Thymus (tissue), 11 donors: ENCODE data around the gene HACD1. TPM values are rescaled to one million over a fixed set of nuclear protein-coding genes. Genes with fewer than 3 reads are reported as not detected.
"Not testable (repeated sequence)": the region's sequence is repeated elsewhere in the genome, so short reads cannot be mapped to it uniquely, and the experiment has no call there.

Source experiments
- DNase-seq, 9 donors: peaks; one replicate each; pipeline ENCODE4 v3.0.0-alpha.2; 2013; ENCODE audit warnings: low spot score in 9 of 9, low read depth in 6 of 9, missing footprints in 1 of 9
- H3K27ac ChIP-seq, 2 donors: one replicate each; pipeline ENCODE4 v1.5.1; 2013; ENCODE audit warnings: control low read depth in 1 of 2, low read depth in 1 of 2, low read length in 1 of 2, mild to moderate bottlenecking in 1 of 2, moderate library complexity in 1 of 2
- H3K27me3 ChIP-seq, 2 donors: one replicate each; pipeline ENCODE4 v1.5.1; 2013; ENCODE audit warnings: low read length in 1 of 2; ENCODE audit not compliant: control insufficient read depth in 2 of 2, insufficient read depth in 1 of 2
- H3K36me3 ChIP-seq, 2 donors: one replicate each; pipeline ENCODE4 v1.5.1; 2013; ENCODE audit warnings: low read length in 1 of 2, mild to moderate bottlenecking in 1 of 2, moderate library complexity in 1 of 2; ENCODE audit not compliant: control insufficient read depth in 2 of 2, insufficient read depth in 2 of 2
- H3K4me1 ChIP-seq, 2 donors: one replicate each; pipeline ENCODE4 v1.5.1; 2013; ENCODE audit warnings: low read length in 2 of 2; ENCODE audit not compliant: control insufficient read depth in 2 of 2, insufficient read depth in 2 of 2
- H3K4me3 ChIP-seq, 2 donors: one replicate each; pipeline ENCODE4 v1.5.1; 2013; ENCODE audit warnings: low read length in 2 of 2, control low read depth in 1 of 2, mild to moderate bottlenecking in 1 of 2
- H3K9me3 ChIP-seq, 2 donors: one replicate each; pipeline ENCODE4 v1.5.1; 2013; ENCODE audit warnings: low read length in 1 of 2, mild to moderate bottlenecking in 1 of 2; ENCODE audit not compliant: control insufficient read depth in 2 of 2, insufficient read depth in 1 of 2
- WGBS: extraction: QIAGEN DNeasy Blood & Tissue Kit; methylation state at CpG from one replicate; pipeline ENCODE4 v1.1.7; 2013; 5-methylcytosine and 5-hydroxymethylcytosine counted together
- polyA plus RNA-seq: library from polyadenylated mRNA; stranded (reverse); fragments of 200-250 nt; gene quantifications from one replicate; pipeline ENCODE4 v1.2.3, GENCODE V29; 2013
- total RNA-seq: library from RNA; stranded (reverse); fragments of 120-200 nt; gene quantifications from one replicate; pipeline ENCODE4 v1.2.4, GENCODE V29; 2013
- donor health status: healthy.

The HACD1 gene
- total and polyA plus RNA-seq, 2 donors: 7.3 to 11.6 TPM

GRCh38 chr10:17597386-17597785, 19.8 kb downstream of the HACD1 start:
- WGBS: over 99% methylated on average over 3 of the region's 3 CpGs
- H3K27me3 ChIP-seq: no peaks in the 10 kb centered on the region
- H3K9me3 ChIP-seq: no peaks in the 10 kb centered on the region
- no peak overlapping the region for H3K27ac ChIP-seq
- no peaks in the 10 kb centered on the region for H3K4me1 ChIP-seq
- no peak for DNase-seq
- no peaks in the 10 kb centered on the region for H3K36me3 ChIP-seq
- H3K4me3 ChIP-seq: no peak overlapping the region

GRCh38 chr10:17590969-17591645, 26.1 kb downstream of the HACD1 start:
- H3K36me3 ChIP-seq: no peaks in the 10 kb centered on the region
- WGBS: 96% methylated on average over 6 of the region's 6 CpGs
- H3K4me1 ChIP-seq: peaks cover 2 to 5% of the 10 kb centered on the region in 2 donors
- H3K27me3 ChIP-seq: no peaks in the 10 kb centered on the region
- H3K4me3 ChIP-seq: no peak overlapping the region
- no peak for DNase-seq
- no peaks in the 10 kb centered on the region for H3K9me3 ChIP-seq
- H3K27ac ChIP-seq: no peak overlapping the region

GRCh38 chr10:17589316-17589715, 27.9 kb downstream of the HACD1 start:
- H3K36me3 ChIP-seq, H3K27me3 ChIP-seq, H3K27ac ChIP-seq, H3K4me1 ChIP-seq, DNase-seq, H3K9me3 ChIP-seq, H3K4me3 ChIP-seq: not testable (repeated sequence)
- WGBS: 98% methylated on average over 1 of the region's 1 CpG

- WGBS: 96% methylated on average over 2 of the region's 2 CpGs
- peaks cover 2 to 5% of the 10 kb centered on the region in 2 donors for H3K4me1 ChIP-seq
- H3K4me3 ChIP-seq: no peak overlapping the region
- no peaks in the 10 kb centered on the region for H3K36me3 ChIP-seq
- H3K9me3 ChIP-seq: no peaks in the 10 kb centered on the region
- no peak overlapping the region for H3K27ac ChIP-seq
- no peaks in the 10 kb centered on the region for H3K27me3 ChIP-seq
- no peak for DNase-seq
Observed at GRCh38 chr10:17588420-17588819, 28.8 kb downstream of the HACD1 start.

- H3K27me3 ChIP-seq, H3K4me3 ChIP-seq, H3K36me3 ChIP-seq, H3K9me3 ChIP-seq, H3K4me1 ChIP-seq, H3K27ac ChIP-seq, DNase-seq: not testable (repeated sequence)
- 83% methylated on average over 6 of the region's 6 CpGs for WGBS
Observed at GRCh38 chr10:17587321-17587720, 29.9 kb downstream of the HACD1 start.

- no peak overlapping the region for H3K27ac ChIP-seq
- no peaks in the 10 kb centered on the region for H3K9me3 ChIP-seq
- peak in 2 of 9 donors; percentile 19 to 60 for DNase-seq
- WGBS: 32% methylated on average over 6 of the region's 6 CpGs
- H3K4me1 ChIP-seq: peaks cover 2 to 5% of the 10 kb centered on the region in 2 donors
- no peaks in the 10 kb centered on the region for H3K36me3 ChIP-seq
- H3K27me3 ChIP-seq: no peaks in the 10 kb centered on the region
- no peak overlapping the region for H3K4me3 ChIP-seq
Observed at GRCh38 chr10:17586821-17587234, 30.3 kb downstream of the HACD1 start.

GRCh38 chr10:17585016-17585415, 32.2 kb downstream of the HACD1 start:
- peaks cover 2 to 5% of the 10 kb centered on the region in 2 donors for H3K4me1 ChIP-seq
- H3K27ac ChIP-seq: no peak overlapping the region
- H3K27me3 ChIP-seq: no peaks in the 10 kb centered on the region
- no peak overlapping the region for H3K4me3 ChIP-seq
- no peaks in the 10 kb centered on the region for H3K9me3 ChIP-seq
- no peak for DNase-seq
- 44% methylated on average over 8 of the region's 8 CpGs for WGBS
- H3K36me3 ChIP-seq: no peaks in the 10 kb centered on the region

GRCh38 chr10:17580885-17581284, 36.3 kb downstream of the HACD1 start:
- 93% methylated on average over 3 of the region's 3 CpGs for WGBS

GRCh38 chr10:17578603-17579002, 38.6 kb downstream of the HACD1 start:
- no peaks in the 10 kb centered on the region for H3K4me1 ChIP-seq
- DNase-seq: no peak
- no peaks in the 10 kb centered on the region for H3K27me3 ChIP-seq
- H3K27ac ChIP-seq: no peak overlapping the region
- H3K9me3 ChIP-seq: no peaks in the 10 kb centered on the region
- 15% methylated on average over 2 of the region's 2 CpGs for WGBS
- no peaks in the 10 kb centered on the region for H3K36me3 ChIP-seq
- H3K4me3 ChIP-seq: no peak overlapping the region

More at GRCh38 chr10:17580885-17581284, 36.3 kb downstream of the HACD1 start:
- Histone ChIP-seq H3K4me1 (no peaks in the 10 kb centered on the region), H3K36me3 (no peaks in the 10 kb centered on the region), H3K27ac (no peak overlapping the region), H3K4me3 (no peak overlapping the region), H3K27me3 (no peaks in the 10 kb centered on the region), H3K9me3 (no peaks in the 10 kb centered on the region)
- DNase-seq: no peak
